ENCODE results near the gene EGFLAM.

DNA sequence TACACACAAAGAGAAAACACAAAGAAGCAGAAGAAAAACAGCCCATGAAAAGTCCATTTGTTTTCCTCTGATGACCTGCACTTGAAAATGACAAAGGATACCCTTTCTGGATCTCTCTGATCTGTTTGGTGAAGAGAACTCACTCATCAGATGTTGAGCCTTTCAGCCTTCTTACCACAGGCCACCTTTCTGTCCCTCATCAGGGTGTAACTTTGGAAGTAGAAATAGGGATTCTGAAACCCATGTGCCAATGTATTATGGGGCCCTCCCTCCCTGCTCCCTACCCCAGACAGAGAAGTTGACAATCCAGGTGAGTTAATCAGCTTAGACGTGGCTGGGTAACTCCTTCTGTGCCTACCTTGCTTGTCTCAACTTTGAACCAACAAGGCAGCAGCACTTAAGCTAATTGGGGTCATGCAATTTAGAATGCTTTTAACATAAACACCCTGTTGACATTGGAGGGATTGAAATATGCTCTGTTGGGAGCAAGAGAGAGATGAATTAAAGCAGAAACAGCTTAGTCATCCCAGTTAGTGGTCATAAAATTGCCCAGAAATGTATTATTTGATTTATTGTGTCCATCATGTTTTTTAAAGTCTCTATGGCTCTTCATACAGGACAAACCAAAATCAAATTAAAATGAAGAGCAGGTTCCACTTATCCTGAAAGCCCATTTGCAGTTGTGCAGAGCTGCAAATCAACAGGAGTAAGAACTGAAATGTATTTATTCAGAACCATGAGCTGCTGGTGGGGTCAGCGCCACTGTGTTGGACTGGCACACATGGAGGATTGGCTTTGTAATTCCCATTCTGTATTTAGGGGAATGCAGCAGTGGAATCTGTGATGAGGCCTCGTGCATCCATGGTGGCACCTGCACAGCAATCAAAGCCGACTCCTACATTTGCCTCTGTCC is 166.0 kb downstream of the EGFLAM start:
- TF ChIP-seq CTCF (IDR thresholded peaks at IDR 0.05): no peak
- no peak for TF ChIP-seq FOXK1 (CRISPR knock-in tag; IDR thresholded peaks at IDR 0.05)
